Heart right ventricle (tissue), 16 donors: ENCODE data around the gene AFF2. TPM values are rescaled to one million over a fixed set of nuclear protein-coding genes. Genes with fewer than 3 reads are reported as not detected.

Experiments used
- ATAC-seq, 8 donors: fragments of 200-7000 bp; cut with Tn5 transposase; one replicate each; pipeline ENCODE4 v1.9.1; 2020; ENCODE audit warnings: mild to moderate bottlenecking in 8 of 8, moderate library complexity in 8 of 8, moderate number of reproducible peaks in 1 of 8
- DNase-seq, 2 donors: peaks; one replicate each; pipeline ENCODE4 v3.0.0-alpha.2; 2020
- H3K27ac ChIP-seq, 10 donors: fragments of 200-600 bp; sonication (generic) in 2 of 10; one replicate each; pipeline versions ENCODE4 v1.5.0 to v1.8.0; 2020 to 2022; ENCODE audit warnings: mild to moderate bottlenecking in 3 of 10
- H3K27me3 ChIP-seq, 7 donors: fragments of 200-600 bp; one replicate each; pipeline ENCODE4 v1.8.0; 2021 to 2022; ENCODE audit warnings: mild to moderate bottlenecking in 2 of 7
- H3K36me3 ChIP-seq, 9 donors: fragments of 200-600 bp; sonication (generic) in 1 of 9; one replicate each; pipeline versions ENCODE4 v1.5.0 to v1.8.0; 2020 to 2022; ENCODE audit warnings: mild to moderate bottlenecking in 2 of 9
- H3K4me1 ChIP-seq, 9 donors: fragments of 200-600 bp; sonication (generic) in 1 of 9; one replicate each; pipeline versions ENCODE4 v1.5.0 to v1.8.0; 2020 to 2022; ENCODE audit warnings: mild to moderate bottlenecking in 4 of 9
- H3K4me3 ChIP-seq, 10 donors: fragments of 200-600 bp; sonication (generic) in 2 of 10; one replicate each; pipeline versions ENCODE4 v1.5.0 to v1.8.0; 2020 to 2022; ENCODE audit warnings: mild to moderate bottlenecking in 7 of 10, moderate library complexity in 2 of 10
- H3K9me3 ChIP-seq, 11 donors: fragments of 200-600 bp in 10 of 11; sonication (generic) in 2 of 11; one replicate each; pipeline versions ENCODE4 v1.5.0 to v1.8.0; 2013 to 2022; ENCODE audit warnings: mild to moderate bottlenecking in 2 of 11, control low read depth in 1 of 11, moderate library complexity in 1 of 11
- WGBS, 2 donors: extraction: QIAGEN DNeasy Blood & Tissue Kit; methylation state at CpG; one replicate each; pipeline ENCODE4 v1.1.7; 2013; ENCODE audit warnings: inconsistent platforms in 1 of 2; 5-methylcytosine and 5-hydroxymethylcytosine counted together
- intact Hi-C, 10 donors: fragments of 100-400 bp; cut with DNase I; formaldehyde crosslinking; loops; one replicate each; pipeline versions ENCODE4 v1.11.1 to v1.14.2; 2022
- polyA plus RNA-seq, 2 donors: library from polyadenylated mRNA; stranded (reverse); fragments of 200-250 nt; gene quantifications; one replicate each; pipeline ENCODE4 v1.2.3, GENCODE V29; 2013
- total RNA-seq, 10 donors: library from RNA; stranded (reverse); fragmentation: NEBNext Ultra II Directional in 3 of 10; extraction: Animal tissue kit (Norgen Biotek cat#: 25700) in 3 of 10; gene quantifications; one replicate each; pipeline versions ENCODE4 v1.2.1 to v1.2.4, GENCODE V29; 2021 to 2023
- TF ChIP-seq, protein P1 (sequence below), 9 donors: fragments of 200-600 bp; sonication (generic) in 2 of 9; IDR thresholded peaks; one replicate each; pipeline versions ENCODE4 v1.5.0 to v1.8.0; 2021 to 2022; ENCODE audit warnings: antibody characterized with exemption in 9 of 9, mild to moderate bottlenecking in 5 of 9, moderate library complexity in 1 of 9
- donor health status: Arrhythmogenic right ventricular cardiomyopathy.
- donor health status: ischemic (EF 13 %, LVEDD 7.1; RV severe dilation, severe dysfunction).
- donor health status: healthy with polysubstance abuse.
- donor health status: DM: no; HTN: yes; CAD: no.
- donor health status: DM: no; HTN: no; CAD: no.
- donor health status: ischemic (EF 25% LVEDD 6.9; RV normal size, moderate dysfunction).
- donor health status: ischemic (EF 25% LVEDD 5.7; RV mildly dilated, moderate dysfunction).
- donor health status: healthy.
- donor health status: DM: yes; HTN: yes; CAD: no.
- donor health status: Ischemic cardiomyopathy.
- donor health status: ischemic (EF 35%, LVEDD 5.7; RV mildly dilated, moderate dysfunction).
- donor health status: nonischemic (EF 11% LVEDD 7.7; RV severe dilation, severe dysfunction).
- donor health status: DM: yes; HTN: yes; CAD: no.
- donor health status: PGD.
- donor health status: ischemic (EF 29% LVEDD 5.4; RV normal size, mild dysfunction).
- donor health status: nonischemic (EF 23%, LVEDD 6.1; RV moderate dilation, normal function).

AFF2 gene
- total and polyA plus RNA-seq, 12 donors = 0.01 to 0.59 (median 0.20) TPM; not detected in 2

DNA sequence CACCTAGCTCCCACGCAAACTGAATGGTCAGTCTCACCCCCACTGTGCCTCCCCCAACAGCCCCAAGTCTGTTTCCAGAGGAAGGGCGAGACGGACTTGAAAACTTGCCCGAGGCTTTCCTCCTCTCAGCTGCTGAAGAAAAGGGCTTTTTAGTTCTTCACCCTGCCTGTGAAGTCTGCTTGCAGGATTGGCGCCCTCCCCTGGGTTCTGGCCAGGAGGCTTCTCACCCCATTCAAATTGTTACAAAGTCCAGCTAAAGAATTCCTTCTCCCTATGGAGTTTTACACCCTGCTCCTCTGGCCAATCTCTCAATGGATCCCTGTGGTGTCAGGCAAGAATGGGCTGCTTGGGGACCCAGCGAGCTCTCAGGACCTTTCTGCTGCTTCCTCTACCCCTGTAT lies 241.0 kb downstream of the AFF2 start:
- no peak overlapping the region for H3K4me3 ChIP-seq
- DNase-seq = no peak
- no peaks in the 10 kb centered on the region for H3K9me3 ChIP-seq
- no peaks in the 10 kb centered on the region for H3K36me3 ChIP-seq
- TF ChIP-seq, protein P1, sequence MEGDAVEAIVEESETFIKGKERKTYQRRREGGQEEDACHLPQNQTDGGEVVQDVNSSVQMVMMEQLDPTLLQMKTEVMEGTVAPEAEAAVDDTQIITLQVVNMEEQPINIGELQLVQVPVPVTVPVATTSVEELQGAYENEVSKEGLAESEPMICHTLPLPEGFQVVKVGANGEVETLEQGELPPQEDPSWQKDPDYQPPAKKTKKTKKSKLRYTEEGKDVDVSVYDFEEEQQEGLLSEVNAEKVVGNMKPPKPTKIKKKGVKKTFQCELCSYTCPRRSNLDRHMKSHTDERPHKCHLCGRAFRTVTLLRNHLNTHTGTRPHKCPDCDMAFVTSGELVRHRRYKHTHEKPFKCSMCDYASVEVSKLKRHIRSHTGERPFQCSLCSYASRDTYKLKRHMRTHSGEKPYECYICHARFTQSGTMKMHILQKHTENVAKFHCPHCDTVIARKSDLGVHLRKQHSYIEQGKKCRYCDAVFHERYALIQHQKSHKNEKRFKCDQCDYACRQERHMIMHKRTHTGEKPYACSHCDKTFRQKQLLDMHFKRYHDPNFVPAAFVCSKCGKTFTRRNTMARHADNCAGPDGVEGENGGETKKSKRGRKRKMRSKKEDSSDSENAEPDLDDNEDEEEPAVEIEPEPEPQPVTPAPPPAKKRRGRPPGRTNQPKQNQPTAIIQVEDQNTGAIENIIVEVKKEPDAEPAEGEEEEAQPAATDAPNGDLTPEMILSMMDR (IDR thresholded peaks at IDR 0.05) = no peak
- 34 to 38% methylated on average over 5 to 6 of the region's 6 CpGs for WGBS, 2 donors
- intact Hi-C loops = no loop called here
- no peak overlapping the region for H3K27ac ChIP-seq
- H3K4me1 ChIP-seq = no peaks in the 10 kb centered on the region
- H3K27me3 ChIP-seq = no peaks in the 10 kb centered on the region
- ATAC-seq = no peak

DNA sequence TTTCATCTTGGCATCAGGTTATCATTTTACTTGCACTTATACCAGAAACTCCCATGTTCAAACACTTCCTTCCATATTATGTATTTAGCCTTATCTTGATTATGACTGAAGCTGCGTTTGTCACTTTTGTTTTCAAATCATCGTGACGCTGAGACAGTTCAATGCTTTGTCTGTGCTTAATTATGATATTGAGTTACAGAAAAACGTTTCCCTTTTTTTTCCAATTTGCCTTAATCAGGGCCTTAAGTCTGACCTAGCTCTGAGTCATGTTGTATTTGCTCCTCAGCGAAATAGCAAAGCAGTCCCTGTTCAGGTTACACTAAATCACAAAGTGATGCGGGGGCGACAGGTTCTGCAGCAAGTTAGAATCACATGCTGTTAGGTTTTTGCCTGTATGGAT lies 254.7 kb downstream of the AFF2 start:
- Histone ChIP-seq H3K4me3 (no peak overlapping the region), H3K36me3 (no peaks in the 10 kb centered on the region), H3K27ac (no peak overlapping the region), H3K9me3 (no peaks in the 10 kb centered on the region), H3K27me3 (no peaks in the 10 kb centered on the region), H3K4me1 (no peaks in the 10 kb centered on the region)
- 67 to 73% methylated on average over 7 of the region's 7 CpGs for WGBS, 2 donors
- DNase-seq (no peak), ATAC-seq (no peak)
- TF ChIP-seq, protein P1 (IDR thresholded peaks at IDR 0.05) = no peak
- intact Hi-C loops = no loop called here

GRCh38 chrX:148763896-148764295 lies 263.5 kb downstream of the AFF2 start:
- Histone ChIP-seq H3K4me3 (no peak overlapping the region), H3K27ac (no peak overlapping the region), H3K9me3 (no peaks in the 10 kb centered on the region), H3K36me3 (no peaks in the 10 kb centered on the region), H3K4me1 (no peaks in the 10 kb centered on the region), H3K27me3 (no peaks in the 10 kb centered on the region)
- intact Hi-C loops = no loop called here
- ATAC-seq = no peak
- no peak for DNase-seq
- TF ChIP-seq, protein P1 (IDR thresholded peaks at IDR 0.05) = no peak
- WGBS, 2 donors = 75 to 88% methylated on average over 2 of the region's 2 CpGs

DNA sequence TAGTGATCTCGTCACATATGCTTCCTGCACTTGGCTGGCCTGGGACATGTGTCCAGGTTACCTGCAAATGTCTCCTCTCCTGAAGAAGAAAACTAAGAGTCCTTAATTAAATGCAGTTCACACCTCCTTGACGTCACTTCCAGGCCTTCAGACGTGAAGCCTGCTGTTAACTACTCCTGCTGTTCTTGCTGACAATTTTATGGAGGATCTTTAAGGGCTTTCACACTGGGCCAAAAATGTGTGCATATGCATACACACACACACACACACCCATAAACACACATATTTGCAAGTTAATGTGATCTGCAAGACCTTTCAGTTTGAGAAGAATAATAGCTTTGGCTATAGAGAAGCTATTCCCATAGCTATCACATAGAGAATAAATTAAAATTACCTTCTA lies 267.9 kb downstream of the AFF2 start:
- Histone ChIP-seq H3K4me3 (no peak overlapping the region), H3K4me1 (no peaks in the 10 kb centered on the region), H3K27me3 (no peaks in the 10 kb centered on the region), H3K36me3 (no peaks in the 10 kb centered on the region), H3K27ac (no peak overlapping the region), H3K9me3 (no peaks in the 10 kb centered on the region)
- WGBS, 2 donors = 58 to 65% methylated on average over 3 of the region's 3 CpGs
- intact Hi-C loops = no loop called here
- TF ChIP-seq, protein P1 (IDR thresholded peaks at IDR 0.05) = no peak
- DNase-seq (no peak), ATAC-seq (no peak)

GRCh38 chrX:148771440-148771839 lies 271.0 kb downstream of the AFF2 start:
- no peaks in the 10 kb centered on the region for H3K27me3 ChIP-seq
- H3K9me3 ChIP-seq = peaks cover 0 to 11% (median 0%) of the 10 kb centered on the region in 11 donors
- no peak for DNase-seq
- no peak for ATAC-seq
- TF ChIP-seq, protein P1 (IDR thresholded peaks at IDR 0.05) = no peak
- no peaks in the 10 kb centered on the region for H3K36me3 ChIP-seq
- no peaks in the 10 kb centered on the region for H3K4me1 ChIP-seq
- H3K4me3 ChIP-seq = no peak overlapping the region
- intact Hi-C loops = no loop called here
- H3K27ac ChIP-seq = no peak overlapping the region
